HG03095 (cell line): ENCODE data around the gene COL13A1.

Experiments
- ATAC-seq: cut with Tn5 transposase; IDR thresholded peaks from one replicate; pipeline ENCODE4 v1.9.1; 2021; ENCODE audit warnings: moderate library complexity; ENCODE audit not compliant: unreplicated experiment

COL13A1 gene

GRCh38 chr10:69818676-69819239 is 17.1 kb downstream of the COL13A1 start:
- no peak for ATAC-seq

- ATAC-seq: no peak
Observed at GRCh38 chr10:69819716-69820506, 18.2 kb downstream of the COL13A1 start.

- no peak for ATAC-seq
Observed at GRCh38 chr10:69820817-69821216, 19.1 kb downstream of the COL13A1 start.

GRCh38 chr10:69825604-69826003 is 23.9 kb downstream of the COL13A1 start:
- no peak for ATAC-seq

- no peak for ATAC-seq
Observed at GRCh38 chr10:69826094-69826493, 24.4 kb downstream of the COL13A1 start.

- ATAC-seq: no peak
Observed at GRCh38 chr10:69826789-69827554, 25.3 kb downstream of the COL13A1 start.

- ATAC-seq: no peak
Observed at GRCh38 chr10:69828144-69828870, 26.6 kb downstream of the COL13A1 start.

GRCh38 chr10:69829775-69830174 is 28.1 kb downstream of the COL13A1 start:
- no peak for ATAC-seq

- no peak for ATAC-seq
Observed at GRCh38 chr10:69831231-69831855, 29.6 kb downstream of the COL13A1 start.

- ATAC-seq: no peak
Observed at GRCh38 chr10:69835233-69835632, 33.5 kb downstream of the COL13A1 start.

- no peak for ATAC-seq
Observed at GRCh38 chr10:69835875-69836730, 34.4 kb downstream of the COL13A1 start.

- ATAC-seq: no peak
Observed at GRCh38 chr10:69836731-69837030, 35.0 kb downstream of the COL13A1 start.

GRCh38 chr10:69837261-69837660 is 35.6 kb downstream of the COL13A1 start:
- ATAC-seq: no peak

- ATAC-seq: no peak
Observed at GRCh38 chr10:69838418-69838817, 36.7 kb downstream of the COL13A1 start.

- no peak for ATAC-seq
Observed at GRCh38 chr10:69838853-69839252, 37.1 kb downstream of the COL13A1 start.

GRCh38 chr10:69839696-69840345 is 38.1 kb downstream of the COL13A1 start:
- no peak for ATAC-seq

GRCh38 chr10:69840773-69841172 is 39.1 kb downstream of the COL13A1 start:
- ATAC-seq: no peak

GRCh38 chr10:69842020-69842419 is 40.3 kb downstream of the COL13A1 start:
- no peak for ATAC-seq

- no peak for ATAC-seq
Observed at GRCh38 chr10:69842882-69843281, 41.2 kb downstream of the COL13A1 start.

GRCh38 chr10:69843923-69844322 is 42.2 kb downstream of the COL13A1 start:
- ATAC-seq: no peak
